ENCODE measurements around the gene PLS1. TPM values are rescaled to one million over a fixed set of nuclear protein-coding genes. Genes with fewer than 3 reads are reported as not detected.

Gene PLS1
- total RNA-seq, 2 experiments from 2014 or later: 4.0 to 7.2 TPM

DNA sequence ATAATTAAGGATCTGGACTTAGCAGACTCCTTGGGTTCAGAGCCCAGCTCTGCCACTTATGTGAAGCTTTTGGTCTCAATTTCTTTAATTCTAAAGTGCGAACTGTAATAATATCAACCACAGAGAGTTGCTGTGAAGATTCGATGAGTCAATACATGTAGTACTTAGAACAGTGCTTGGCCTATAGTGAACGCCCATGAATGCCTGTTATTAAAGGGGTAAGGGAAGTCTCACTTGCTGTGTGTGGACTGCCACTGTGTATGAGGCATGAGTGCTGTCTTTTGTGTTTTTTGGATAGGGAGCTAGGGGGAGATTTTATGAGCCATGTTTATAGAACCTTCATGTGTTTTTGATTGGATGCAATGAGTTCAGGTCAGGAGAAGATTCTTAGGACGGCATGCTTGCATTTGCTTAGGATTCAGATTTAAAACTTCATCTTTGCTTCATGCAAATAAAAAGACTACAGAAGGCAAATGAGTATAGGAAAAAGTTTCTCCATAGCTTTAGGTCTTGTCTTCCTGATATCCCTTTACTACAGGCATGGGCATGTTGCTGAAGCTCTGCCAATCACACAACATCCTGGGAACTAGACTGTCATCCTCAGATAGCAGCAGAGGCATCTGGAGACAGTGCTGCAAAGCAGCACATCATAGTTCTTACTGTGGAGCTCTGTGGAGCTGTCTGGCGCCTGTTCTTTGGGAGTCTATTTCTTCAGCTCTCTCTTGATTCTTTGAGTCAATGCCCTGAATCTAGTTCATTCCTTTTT, 50.0 kb downstream of the PLS1 start:
- H3K9me2 ChIP-seq (ENCODE audit: insufficient read depth, low read length): no peaks in the 10 kb centered on the region
- ChIA-PET CTCF (ENCODE audit: unreplicated experiment) (interaction anchor here (0.6 kb wide), 1 partner anchor 174 kb away, joined by 3 read pairs; no protein-coding TSS in a partner anchor), POLR2A (interaction anchor here (1.1 to 1.6 kb wide), 2 partner anchors 15 to 47 kb away, joined by 3 to 4 read pairs; no protein-coding TSS in a partner anchor)
- H3K79me2 ChIP-seq (ENCODE audit: insufficient read depth, low read depth, low read length): no peaks in the 10 kb centered on the region
- no peaks in the 10 kb centered on the region for H3K9me3 ChIP-seq (ENCODE audit: low read length)
- no peaks in the 10 kb centered on the region for H4K20me1 ChIP-seq (ENCODE audit: insufficient read depth, low read length)
- no peak overlapping the region for H2AFZ ChIP-seq (ENCODE audit: low read length)
- intact Hi-C loops (cut with micrococcal nuclease; ENCODE audit: unreplicated experiment): no loop called here
- no peak overlapping the region for H3K27ac ChIP-seq (ENCODE audit: low read depth, low read length, poor library complexity, severe bottlenecking)
- TF ChIP-seq CTCF (conservative IDR thresholded peaks at IDR 0.05; ENCODE audit: low read length) (no peak), EZH2phosphoT487 (IDR thresholded peaks at IDR 0.05; ENCODE audit: borderline replicate concordance, low read depth, low read length) (no peak)
- H3K4me3 ChIP-seq (ENCODE audit: low read depth, low read length, poor library complexity, severe bottlenecking): no peak overlapping the region
- no peaks in the 10 kb centered on the region for H3K36me3 ChIP-seq (ENCODE audit: insufficient read depth, low read length)
- no peak overlapping the region for H3K4me2 ChIP-seq (ENCODE audit: low read length)
- DNase-seq (ENCODE audit: low spot score): no peak
- H3K4me1 ChIP-seq (ENCODE audit: insufficient read depth, low read length, poor library complexity, severe bottlenecking): no peaks in the 10 kb centered on the region
- BruUV-seq (replicated peaks): no TSS peak

DNA sequence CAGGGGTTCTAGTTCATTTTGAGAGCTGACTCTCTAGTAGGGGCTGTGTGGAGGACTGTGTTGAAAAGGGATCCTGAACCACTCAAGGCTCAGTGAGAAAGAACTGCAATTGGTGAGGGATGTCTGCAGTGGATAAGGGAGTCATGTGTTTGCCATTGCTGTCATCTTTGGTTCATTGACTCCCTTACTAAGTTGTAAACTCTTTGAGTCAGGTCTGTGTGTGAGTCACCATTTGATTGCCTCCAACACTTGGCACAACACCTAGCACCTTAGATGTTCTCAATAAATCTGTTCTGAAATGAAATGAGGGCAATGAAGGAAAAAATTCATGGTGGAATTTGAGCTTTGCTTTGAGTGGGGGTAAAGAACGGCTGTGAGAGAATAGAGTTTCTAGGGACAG, 51.7 kb downstream of the PLS1 start:
- Histone ChIP-seq H4K20me1 (ENCODE audit: insufficient read depth, low read length) (no peaks in the 10 kb centered on the region), H2AFZ (ENCODE audit: low read length) (no peak overlapping the region), H3K9me2 (ENCODE audit: insufficient read depth, low read length) (no peaks in the 10 kb centered on the region), H3K4me2 (ENCODE audit: low read length) (no peak overlapping the region), H3K79me2 (ENCODE audit: insufficient read depth, low read depth, low read length) (no peaks in the 10 kb centered on the region), H3K4me1 (ENCODE audit: insufficient read depth, low read length, poor library complexity, severe bottlenecking) (no peaks in the 10 kb centered on the region), H3K27ac (ENCODE audit: low read depth, low read length, poor library complexity, severe bottlenecking) (no peak overlapping the region), H3K36me3 (ENCODE audit: insufficient read depth, low read length) (no peaks in the 10 kb centered on the region), H3K9me3 (ENCODE audit: low read length) (no peaks in the 10 kb centered on the region), H3K4me3 (ENCODE audit: low read depth, low read length, poor library complexity, severe bottlenecking) (no peak overlapping the region)
- BruUV-seq (replicated peaks): no TSS peak
- intact Hi-C loops (cut with micrococcal nuclease; ENCODE audit: unreplicated experiment): no loop called here
- no peak for TF ChIP-seq CTCF (conservative IDR thresholded peaks at IDR 0.05; ENCODE audit: low read length)
- no peak for TF ChIP-seq EZH2phosphoT487 (IDR thresholded peaks at IDR 0.05; ENCODE audit: borderline replicate concordance, low read depth, low read length)
- ChIA-PET CTCF (ENCODE audit: unreplicated experiment) (no interaction called here), POLR2A (interaction anchor here (0.6 kb wide), 1 partner anchor 482 kb away, joined by 3 read pairs; no protein-coding TSS in a partner anchor)
- no peak for DNase-seq (ENCODE audit: low spot score)

GRCh38 chr3:142648950-142649349, 52.8 kb downstream of the PLS1 start:
- Histone ChIP-seq H3K36me3 (ENCODE audit: insufficient read depth, low read length) (no peaks in the 10 kb centered on the region), H3K9me3 (ENCODE audit: low read length) (no peaks in the 10 kb centered on the region), H3K4me2 (ENCODE audit: low read length) (no peak overlapping the region), H3K9me2 (ENCODE audit: insufficient read depth, low read length) (no peaks in the 10 kb centered on the region), H3K79me2 (ENCODE audit: insufficient read depth, low read depth, low read length) (no peaks in the 10 kb centered on the region), H2AFZ (ENCODE audit: low read length) (no peak overlapping the region), H4K20me1 (ENCODE audit: insufficient read depth, low read length) (no peaks in the 10 kb centered on the region), H3K4me1 (ENCODE audit: insufficient read depth, low read length, poor library complexity, severe bottlenecking) (no peaks in the 10 kb centered on the region), H3K4me3 (ENCODE audit: low read depth, low read length, poor library complexity, severe bottlenecking) (no peak overlapping the region), H3K27ac (ENCODE audit: low read depth, low read length, poor library complexity, severe bottlenecking) (no peak overlapping the region)
- no TSS peak for BruUV-seq (replicated peaks)
- DNase-seq (ENCODE audit: low spot score): no peak
- POLR2A ChIA-PET: no interaction called here
- TF ChIP-seq CTCF (conservative IDR thresholded peaks at IDR 0.05; ENCODE audit: low read length): no peak
- no peak for TF ChIP-seq EZH2phosphoT487 (IDR thresholded peaks at IDR 0.05; ENCODE audit: borderline replicate concordance, low read depth, low read length)
- intact Hi-C loops (cut with micrococcal nuclease; ENCODE audit: unreplicated experiment): no loop called here
- CTCF ChIA-PET (ENCODE audit: unreplicated experiment): no interaction called here

Measured in OCI-LY7 (cell line).